ENCODE measurements around the gene SORBS1. TPM values are rescaled to one million over a fixed set of nuclear protein-coding genes. Genes with fewer than 3 reads are reported as not detected.

Gene SORBS1
- total and polyA plus RNA-seq, 9 of the 15 experiments (the other 6 are each of a cell fraction or from before 2014, with no cell fraction given): 2.0 to 13.3 (median 6.5) TPM

- H3K4me1 ChIP-seq (replicated peaks in 1 of 2; ENCODE audit: control insufficient read depth in 2 of 2, insufficient read depth in 2 of 2, low read length in 2 of 2): peaks cover 18 to 22% of the 10 kb centered on the region in 2 experiments; a peak in 4 of 5 replicates
- CTCF ChIA-PET (ENCODE audit: low intra/inter-chr PET ratio): no interaction called here
- H3K4me2 ChIP-seq (ENCODE audit: insufficient read depth, low read length): peak overlapping the region; percentile 87
- H2AFZ ChIP-seq (ENCODE audit: low read depth, low read length): peak overlapping the region; percentile 89
- DNase-seq (ENCODE audit: extremely low read depth in 1 of 4, low spot score in 3 of 4) (no peak), FAIRE-seq (no peak), ATAC-seq (no peak)
- peak overlapping the region in 1 of 2 experiments; percentile 56; a peak in 1 of 4 replicates for H3K9ac ChIP-seq (ENCODE audit: insufficient read depth in 1 of 2, low read depth in 2 of 2, low read length in 2 of 2)
- POLR2A ChIA-PET: no interaction called here
- peak overlapping the region; percentile 67; the same call in 2 of the 3 replicates for H3K27ac ChIP-seq (ENCODE audit: extremely low read depth, low read depth, low read length)
- BruUV-seq (replicated peaks): no TSS peak
- no peaks in the 10 kb centered on the region for H3K36me3 ChIP-seq (ENCODE audit: control insufficient read depth, insufficient read depth, low read length)
- no peaks in the 10 kb centered on the region for H4K20me1 ChIP-seq (replicated peaks; ENCODE audit: control insufficient read depth, insufficient read depth, low read length)
- H3K79me2 ChIP-seq (ENCODE audit: control insufficient read depth, insufficient read depth, low read length): peaks cover 8% of the 10 kb centered on the region; the same call in 2 of the 3 replicates
- no peaks in the 10 kb centered on the region for H3K27me3 ChIP-seq (ENCODE audit: control insufficient read depth in 2 of 2, insufficient read depth in 2 of 2, low read length in 2 of 2)
- no peaks in the 10 kb centered on the region; the same call in 1 of the 2 replicates for H3K9me3 ChIP-seq (replicated peaks; ENCODE audit: control insufficient read depth, insufficient read depth, low read depth, low read length)
- H3K9me1 ChIP-seq (ENCODE audit: control insufficient read depth, insufficient read depth, low read length): no peaks in the 10 kb centered on the region
- peak overlapping the region; percentile 67 for H3K4me3 ChIP-seq
- intact Hi-C loops (cut with micrococcal nuclease): loop anchor here (2.0 kb wide), 1 partner anchor 69 kb away; no protein-coding TSS in a partner anchor
- 35% methylated on average over 7 of the region's 7 CpGs for WGBS (ENCODE audit: insufficient coverage, low coverage, missing lambda C conversion rate)
- TF ChIP-seq NKRF (IDR thresholded peaks at IDR 0.05; ENCODE audit: borderline replicate concordance) (peak; percentile 2; the same call in 1 of the 2 replicates), SMARCA5 (IDR thresholded peaks at IDR 0.05) (peak; percentile 93; the same call in 1 of the 2 replicates), HDAC1 (IDR thresholded peaks at IDR 0.05) (0 out of 4 replicates have a peak, but pooled peaks of 1 of the 2 experiments have one; percentile 53), CEBPG (CRISPR knock-in tag; IDR thresholded peaks at IDR 0.05) (no peak), CEBPG (tag; conservative IDR thresholded peaks at IDR 0.05 in 1 of 2, IDR thresholded peaks at IDR 0.05 in 1 of 2) (no peak), ADNP (tag; IDR thresholded peaks at IDR 0.05) (peak; percentile 94), HIVEP1 (CRISPR knock-in tag; IDR thresholded peaks at IDR 0.05) (no peak)
- in situ Hi-C loops (cut with MboI): no loop called here
These were observed 650 bp upstream of the SORBS1 start for GRCh38 chr10:95561864-95562177.
